ENCODE measurements around the gene MIER2. TPM values are rescaled to one million over a fixed set of nuclear protein-coding genes. Genes with fewer than 3 reads are reported as not detected.

Gene MIER2
- total RNA-seq, 2 experiments from 2014 or later = 9.5 to 11.5 TPM

GRCh38 chr19:293436-294110 is 51.0 kb downstream of the MIER2 start:
- no peaks in the 10 kb centered on the region for H3K9me3 Mint-ChIP-seq
- intact Hi-C loops (cut with DNase I, micrococcal nuclease) = loop anchor here in 1 of 2 experiments (10.0 kb wide), 1 partner anchor 211 kb away; the partner anchor contains the start of gene TPGS1
- no peak overlapping the region for H3K27ac Mint-ChIP-seq
- ChIA-PET CTCF (no interaction called here), POLR2A (interaction anchor here (0.7 kb wide), 1 partner anchor 21 kb away, joined by 3 read pairs; no protein-coding TSS in a partner anchor)
- H3K27me3 Mint-ChIP-seq = peaks cover 58% of the 10 kb centered on the region
- ATAC-seq (ENCODE audit: poor library complexity) (no peak), DNase-seq (no peak)
- TF ChIP-seq CTCF (IDR thresholded peaks at IDR 0.05) = no peak
- H3K4me3 Mint-ChIP-seq = peak overlapping the region; percentile 18
- Histone ChIP-seq H3K4me3 (ENCODE audit: low read length) (no peak overlapping the region), H3K9me3 (ENCODE audit: control insufficient read depth in 1 of 2, insufficient read depth in 1 of 2, low read length in 2 of 2) (peaks cover 0 to 20% of the 10 kb centered on the region in 2 experiments), H3K36me3 (ENCODE audit: insufficient read depth, low read length) (no peaks in the 10 kb centered on the region), H3K27me3 (ENCODE audit: control insufficient read depth in 1 of 2, insufficient read depth in 2 of 2, low read length in 2 of 2) (peaks cover 42 to 52% of the 10 kb centered on the region in 2 experiments), H3K4me1 (ENCODE audit: insufficient read depth, low read length) (peaks cover 26% of the 10 kb centered on the region), H3K27ac (ENCODE audit: low read depth in 1 of 2, low read length in 2 of 2) (no peak overlapping the region)
- H3K36me3 Mint-ChIP-seq (ENCODE audit: low read depth) = no peaks in the 10 kb centered on the region
- H3K4me1 Mint-ChIP-seq (ENCODE audit: low read depth) = peaks cover 18% of the 10 kb centered on the region

GRCh38 chr19:292951-293350 is 51.6 kb downstream of the MIER2 start:
- Mint-ChIP-seq H3K4me3 (peak overlapping the region; percentile 18), H3K27me3 (peaks cover 60% of the 10 kb centered on the region)

DNA sequence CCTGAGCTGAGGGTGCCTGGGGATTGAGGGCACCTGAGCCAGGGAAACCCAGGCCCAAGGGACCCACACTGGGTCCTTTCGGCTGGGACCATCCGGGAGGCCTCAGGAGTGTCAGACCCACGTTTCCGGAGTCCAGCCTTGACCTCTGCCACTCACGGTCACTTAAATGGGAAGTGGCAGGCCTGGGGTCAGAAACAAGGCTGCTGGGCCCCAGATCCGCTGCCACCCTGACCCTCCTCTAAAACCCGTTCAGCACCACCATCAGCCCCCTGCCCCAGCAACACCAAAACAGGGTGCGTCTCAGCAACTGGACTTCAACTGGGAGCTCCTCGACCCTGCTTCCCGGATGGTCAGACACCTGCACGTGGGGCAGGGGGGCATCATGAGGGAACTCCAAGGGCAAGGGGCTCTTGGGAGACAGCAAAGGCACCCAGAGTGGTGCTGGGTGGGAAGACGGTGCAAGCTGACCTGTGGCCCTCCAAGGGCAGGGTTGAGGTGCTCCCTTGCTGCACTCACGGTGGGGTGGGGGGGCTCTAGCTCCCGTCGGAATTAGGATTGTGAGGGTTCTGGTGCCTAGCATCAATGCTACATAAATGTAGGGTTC is 52.2 kb downstream of the MIER2 start:
- DNase-seq = no peak

More at GRCh38 chr19:292951-293350, 51.6 kb downstream of the MIER2 start:
- ChIA-PET CTCF (no interaction called here), POLR2A (no interaction called here)
- no peak overlapping the region for H3K4me3 ChIP-seq (ENCODE audit: low read length)
- intact Hi-C loops (cut with DNase I, micrococcal nuclease) = loop anchor here in 1 of 2 experiments (10.0 kb wide), 1 partner anchor 212 kb away; the partner anchor contains the start of gene TPGS1
- TF ChIP-seq CTCF (IDR thresholded peaks at IDR 0.05) = no peak
- H3K27me3 ChIP-seq (ENCODE audit: control insufficient read depth in 1 of 2, insufficient read depth in 2 of 2, low read length in 2 of 2) = peaks cover 44 to 55% of the 10 kb centered on the region in 2 experiments
- no peak for ATAC-seq (ENCODE audit: poor library complexity)
- Mint-ChIP-seq H3K27ac (no peak overlapping the region), H3K9me3 (no peaks in the 10 kb centered on the region), H3K36me3 (ENCODE audit: low read depth) (no peaks in the 10 kb centered on the region), H3K4me1 (ENCODE audit: low read depth) (peaks cover 18% of the 10 kb centered on the region)
- no peaks in the 10 kb centered on the region for H3K36me3 ChIP-seq (ENCODE audit: insufficient read depth, low read length)
- peaks cover 0 to 20% of the 10 kb centered on the region in 2 experiments for H3K9me3 ChIP-seq (ENCODE audit: control insufficient read depth in 1 of 2, insufficient read depth in 1 of 2, low read length in 2 of 2)
- no peak overlapping the region for H3K27ac ChIP-seq (ENCODE audit: low read depth in 1 of 2, low read length in 2 of 2)
- peaks cover 26% of the 10 kb centered on the region for H3K4me1 ChIP-seq (ENCODE audit: insufficient read depth, low read length)
- no peak for DNase-seq

More for the DNA sequence above, 52.2 kb downstream of the MIER2 start:
- H3K27me3 ChIP-seq (ENCODE audit: control insufficient read depth in 1 of 2, insufficient read depth in 2 of 2, low read length in 2 of 2) = peaks cover 44 to 55% of the 10 kb centered on the region in 2 experiments
- intact Hi-C loops (cut with DNase I, micrococcal nuclease) = loop anchor here in 1 of 2 experiments (10.0 kb wide), 1 partner anchor 212 kb away; the partner anchor contains the start of gene TPGS1
- H3K36me3 ChIP-seq (ENCODE audit: insufficient read depth, low read length) = no peaks in the 10 kb centered on the region
- TF ChIP-seq CTCF (IDR thresholded peaks at IDR 0.05) = no peak
- CTCF ChIA-PET = no interaction called here
- H3K27me3 Mint-ChIP-seq = peaks cover 62% of the 10 kb centered on the region
- H3K9me3 Mint-ChIP-seq = no peaks in the 10 kb centered on the region
- no peak overlapping the region for H3K4me3 Mint-ChIP-seq
- no peak overlapping the region for H3K27ac ChIP-seq (ENCODE audit: low read depth in 1 of 2, low read length in 2 of 2)
- H3K36me3 Mint-ChIP-seq (ENCODE audit: low read depth) = no peaks in the 10 kb centered on the region
- H3K27ac Mint-ChIP-seq = no peak overlapping the region
- H3K4me1 Mint-ChIP-seq (ENCODE audit: low read depth) = peaks cover 18% of the 10 kb centered on the region
- peaks cover 0 to 20% of the 10 kb centered on the region in 2 experiments for H3K9me3 ChIP-seq (ENCODE audit: control insufficient read depth in 1 of 2, insufficient read depth in 1 of 2, low read length in 2 of 2)
- no peak for ATAC-seq (ENCODE audit: poor library complexity)
- H3K4me3 ChIP-seq (ENCODE audit: low read length) = no peak overlapping the region
- H3K4me1 ChIP-seq (ENCODE audit: insufficient read depth, low read length) = peaks cover 26% of the 10 kb centered on the region
- POLR2A ChIA-PET = no interaction called here

Measured in CD4-positive, alpha-beta T cell (primary cell).